Naive thymus-derived CD8-positive, alpha-beta T cell (primary cell): Measurements from ENCODE around the gene WDR38. TPM values are rescaled to one million over a fixed set of nuclear protein-coding genes. Genes with fewer than 3 reads are reported as not detected.

ENCODE experiments used
- ATAC-seq, 2 donors: fragments of 150-1000 bp; cut with Tn5 transposase in 1 of 2; sonication (Bioruptor Pico), chemical (Tn5 transposase) in 1 of 2; 1 replicate in 1 of 2; 2 replicates in 1 of 2; pipeline ENCODE4 v1.10.0; 2021; ENCODE audit warnings: mild to moderate bottlenecking in 2 of 2, moderate library complexity in 2 of 2
- POLR2A ChIA-PET: fragments of 350-600 bp; sonication (Branson Sonifier 250); formaldehyde crosslinking; loops from one replicate; lab custom pipeline; 2021; ENCODE audit warnings: antibody characterized with exemption; lab: Charles Lee
- DNase-seq, 10 donors: peaks; one replicate each; pipeline versions ENCODE4 v3.0.0 to v3.0.0-alpha.2; 2020 to 2022
- H3K27ac Mint-ChIP-seq, 10 donors: one replicate each; pipeline ENCODE4 v1.8.0; 2020 to 2022; ENCODE audit warnings: mild to moderate bottlenecking in 10 of 10, mixed read lengths in 10 of 10, moderate library complexity in 4 of 10, inconsistent platforms in 1 of 10
- H3K27me3 Mint-ChIP-seq, 5 donors: one replicate each; pipeline ENCODE4 v1.8.0; 2021 to 2022; ENCODE audit warnings: mixed read lengths in 5 of 5
- H3K36me3 Mint-ChIP-seq, 3 donors: one replicate each; pipeline ENCODE4 v1.8.0; 2020 to 2022; ENCODE audit warnings: mixed read lengths in 3 of 3, mild to moderate bottlenecking in 2 of 3, inconsistent platforms in 1 of 3
- H3K4me1 Mint-ChIP-seq, 4 donors: one replicate each; pipeline ENCODE4 v1.8.0; 2021 to 2022; ENCODE audit warnings: mixed read lengths in 4 of 4
- H3K4me3 Mint-ChIP-seq, 10 donors: one replicate each; pipeline ENCODE4 v1.8.0; 2020 to 2022; ENCODE audit warnings: mild to moderate bottlenecking in 10 of 10, mixed read lengths in 10 of 10, moderate library complexity in 6 of 10, inconsistent platforms in 1 of 10
- H3K9me3 Mint-ChIP-seq, 9 donors: one replicate each; pipeline ENCODE4 v1.8.0; 2020 to 2022; ENCODE audit warnings: mixed read lengths in 9 of 9, mild to moderate bottlenecking in 3 of 9, inconsistent platforms in 1 of 9, moderate library complexity in 1 of 9
- polyA plus RNA-seq, 3 donors: library from polyadenylated mRNA; unstranded; fragments of 300-500 nt; fragmentation: Illumina TruSeq; gene quantifications; one replicate each; pipeline ENCODE4 v1.2.3, GENCODE V29; 2021
- total RNA-seq, 8 experiments: library from RNA in 2 of 8; stranded (reverse) in 2 of 8; gene quantifications; one replicate each; pipeline ENCODE4 v1.2.3 and lab custom pipeline; 2021 to 2026

WDR38 gene
- total and polyA plus RNA-seq, 5 experiments from 2014 or later = not detected

GRCh38 chr9:124897570-124898460 is 44.6 kb downstream of the WDR38 start:
- DNase-seq (no peak), ATAC-seq (no peak)
- peaks cover 13 to 29% (median 25%) of the 10 kb centered on the region in 4 donors for H3K4me1 Mint-ChIP-seq
- POLR2A ChIA-PET = no interaction called here
- H3K36me3 Mint-ChIP-seq = peaks cover 22 to 81% (median 51%) of the 10 kb centered on the region in 3 donors
- H3K27me3 Mint-ChIP-seq = peaks cover 0 to 14% (median 3%) of the 10 kb centered on the region in 5 donors
- H3K4me3 Mint-ChIP-seq = no peak overlapping the region
- peaks cover 0 to 12% (median 0%) of the 10 kb centered on the region in 9 donors for H3K9me3 Mint-ChIP-seq
- H3K27ac Mint-ChIP-seq = no peak overlapping the region

- Mint-ChIP-seq H3K27ac (no peak overlapping the region), H3K36me3 (peaks cover 20 to 77% (median 51%) of the 10 kb centered on the region in 3 donors)
Observed at GRCh38 chr9:124899845-124900244, 46.6 kb downstream of the WDR38 start.

GRCh38 chr9:124906966-124907365 is 53.7 kb downstream of the WDR38 start:
- ATAC-seq (no peak), DNase-seq (no peak)
- H3K27me3 Mint-ChIP-seq = peaks cover 4 to 18% (median 9%) of the 10 kb centered on the region in 5 donors
- POLR2A ChIA-PET = no interaction called here
- H3K9me3 Mint-ChIP-seq = no peaks in the 10 kb centered on the region
- no peak overlapping the region for H3K4me3 Mint-ChIP-seq
- H3K4me1 Mint-ChIP-seq = peaks cover 0 to 1% (median 0%) of the 10 kb centered on the region in 4 donors
- H3K36me3 Mint-ChIP-seq = peaks cover 26 to 85% (median 52%) of the 10 kb centered on the region in 3 donors
- no peak overlapping the region for H3K27ac Mint-ChIP-seq

More at GRCh38 chr9:124899845-124900244, 46.6 kb downstream of the WDR38 start:
- POLR2A ChIA-PET = no interaction called here
- H3K9me3 Mint-ChIP-seq = peaks cover 0 to 10% (median 0%) of the 10 kb centered on the region in 9 donors
- H3K4me1 Mint-ChIP-seq = peaks cover 7 to 20% (median 17%) of the 10 kb centered on the region in 4 donors
- ATAC-seq = no peak
- DNase-seq = no peak
- H3K27me3 Mint-ChIP-seq = peaks cover 2 to 23% (median 9%) of the 10 kb centered on the region in 5 donors
- H3K4me3 Mint-ChIP-seq = no peak overlapping the region

Other genes with a start within 250 kb of the WDR38 start
- under 1 TPM in 1 of 2 experiments, not detected in 1; 0.05 TPM for gene NR6A1, start 82.1 kb upstream of the WDR38 start, total RNA-seq
- gene NR6A1, start 82.1 kb upstream of the WDR38 start, polyA plus RNA-seq = not detected
- under 1 TPM in 1 of 2 experiments, not detected in 1; 0.05 TPM for gene OLFML2A, start 76.3 kb upstream of the WDR38 start, total RNA-seq
- not detected for gene OLFML2A, start 76.3 kb upstream of the WDR38 start, polyA plus RNA-seq
- 1,000 to 10,000 TPM; 1,561 to 1,669 TPM for gene RPL35, start 8.5 kb downstream of the WDR38 start, total RNA-seq
- gene RPL35, start 8.5 kb downstream of the WDR38 start, polyA plus RNA-seq = 1,000 to 10,000 TPM; 1,999 to 2,475 (median 2,297) TPM
- gene ARPC5L, start 8.7 kb downstream of the WDR38 start, total RNA-seq = 10 to 100 TPM; 25.6 to 28.0 TPM
- gene ARPC5L, start 8.7 kb downstream of the WDR38 start, polyA plus RNA-seq = 10 to 100 TPM; 37.5 to 70.4 (median 43.1) TPM
- gene GOLGA1, start 87.6 kb downstream of the WDR38 start, total RNA-seq = 10 to 100 TPM; 28.4 to 31.1 TPM
- gene GOLGA1, start 87.6 kb downstream of the WDR38 start, polyA plus RNA-seq = 1 to 10 TPM; 2.4 to 6.8 (median 6.8) TPM